NK-92 (cell line): ENCODE data around the gene AMER3.

Experiments used
- DNase-seq: peaks from one replicate; lab custom pipeline; 2025; ENCODE audit not compliant: unreplicated experiment; lab: John Stamatoyannopoulos, UW

The AMER3 gene

GRCh38 chr2:130754811-130755210 is 529 bp upstream of the AMER3 start:
- no peak for DNase-seq

- DNase-seq = no peak
Observed at GRCh38 chr2:130756053-130756873, 923 bp downstream of the AMER3 start.

GRCh38 chr2:130756874-130757668 is 1.7 kb downstream of the AMER3 start:
- no peak for DNase-seq

GRCh38 chr2:130759906-130760753 is 4.8 kb downstream of the AMER3 start:
- no peak for DNase-seq

GRCh38 chr2:130760754-130761751 is 5.7 kb downstream of the AMER3 start:
- no peak for DNase-seq

- DNase-seq = no peak
Observed at GRCh38 chr2:130762031-130762909, 6.9 kb downstream of the AMER3 start.

GRCh38 chr2:130762910-130763385 is 7.6 kb downstream of the AMER3 start:
- DNase-seq = no peak

- DNase-seq = no peak
Observed at GRCh38 chr2:130763405-130763804, 8.1 kb downstream of the AMER3 start.

- no peak for DNase-seq
Observed at GRCh38 chr2:130764035-130764820, 8.9 kb downstream of the AMER3 start.

- DNase-seq = no peak
Observed at GRCh38 chr2:130764821-130765115, 9.4 kb downstream of the AMER3 start.

GRCh38 chr2:130765464-130765863 is 10.1 kb downstream of the AMER3 start:
- DNase-seq = no peak

- DNase-seq = no peak
Observed at GRCh38 chr2:130766037-130766436, 10.7 kb downstream of the AMER3 start.

GRCh38 chr2:130766711-130767407 is 11.5 kb downstream of the AMER3 start:
- DNase-seq = no peak

- no peak for DNase-seq
Observed at GRCh38 chr2:130767408-130767775, 12.1 kb downstream of the AMER3 start.

- DNase-seq = no peak
Observed at GRCh38 chr2:130768191-130768855, 13.0 kb downstream of the AMER3 start.

- DNase-seq = no peak
Observed at GRCh38 chr2:130769343-130769907, 14.1 kb downstream of the AMER3 start.

GRCh38 chr2:130776550-130776949 is 21.2 kb downstream of the AMER3 start:
- no peak for DNase-seq
